Epithelial cell of esophagus (primary cell): ENCODE results near the gene CDADC1.
A peak's percentile ranks its signal among the peaks of the same experiment; 100 is the strongest.

Experiments used
- DNase-seq: peaks from one replicate; pipeline ENCODE4 v3.0.0; 2010; ENCODE audit warnings: low read depth
- H3K4me3 ChIP-seq: 2 replicates; pipeline ENCODE4 v1.5.1; 2011; ENCODE audit warnings: mild to moderate bottlenecking, low read length, control low read depth
- TF ChIP-seq, protein P1 (sequence below): IDR thresholded peaks from 2 replicates; pipeline ENCODE4 v1.5.1; 2011; ENCODE audit warnings: low read depth, mild to moderate bottlenecking, low read length, control low read depth, inconsistent platforms; ENCODE audit not compliant: insufficient read depth; ENCODE audit errors: missing control alignments

The CDADC1 gene

DNA sequence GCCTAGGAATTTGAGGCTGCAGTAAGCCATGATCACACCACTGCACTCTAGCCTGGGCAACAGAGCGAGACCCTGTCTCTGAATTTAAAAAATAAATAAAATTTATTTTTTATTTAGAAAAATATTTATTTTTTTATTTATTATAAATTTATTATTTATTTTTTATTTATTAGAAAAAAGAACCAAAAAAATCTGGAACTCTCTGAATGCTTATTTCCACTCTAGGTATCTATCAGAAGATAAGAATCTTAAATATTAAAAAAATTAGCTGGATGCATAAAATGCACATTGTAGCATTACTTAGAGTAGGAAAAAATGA lies 82.8 kb downstream of the CDADC1 start:
- H3K4me3 ChIP-seq = no peak overlapping the region
- TF ChIP-seq, protein P1, sequence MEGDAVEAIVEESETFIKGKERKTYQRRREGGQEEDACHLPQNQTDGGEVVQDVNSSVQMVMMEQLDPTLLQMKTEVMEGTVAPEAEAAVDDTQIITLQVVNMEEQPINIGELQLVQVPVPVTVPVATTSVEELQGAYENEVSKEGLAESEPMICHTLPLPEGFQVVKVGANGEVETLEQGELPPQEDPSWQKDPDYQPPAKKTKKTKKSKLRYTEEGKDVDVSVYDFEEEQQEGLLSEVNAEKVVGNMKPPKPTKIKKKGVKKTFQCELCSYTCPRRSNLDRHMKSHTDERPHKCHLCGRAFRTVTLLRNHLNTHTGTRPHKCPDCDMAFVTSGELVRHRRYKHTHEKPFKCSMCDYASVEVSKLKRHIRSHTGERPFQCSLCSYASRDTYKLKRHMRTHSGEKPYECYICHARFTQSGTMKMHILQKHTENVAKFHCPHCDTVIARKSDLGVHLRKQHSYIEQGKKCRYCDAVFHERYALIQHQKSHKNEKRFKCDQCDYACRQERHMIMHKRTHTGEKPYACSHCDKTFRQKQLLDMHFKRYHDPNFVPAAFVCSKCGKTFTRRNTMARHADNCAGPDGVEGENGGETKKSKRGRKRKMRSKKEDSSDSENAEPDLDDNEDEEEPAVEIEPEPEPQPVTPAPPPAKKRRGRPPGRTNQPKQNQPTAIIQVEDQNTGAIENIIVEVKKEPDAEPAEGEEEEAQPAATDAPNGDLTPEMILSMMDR = no peak
- no peak for DNase-seq

DNA sequence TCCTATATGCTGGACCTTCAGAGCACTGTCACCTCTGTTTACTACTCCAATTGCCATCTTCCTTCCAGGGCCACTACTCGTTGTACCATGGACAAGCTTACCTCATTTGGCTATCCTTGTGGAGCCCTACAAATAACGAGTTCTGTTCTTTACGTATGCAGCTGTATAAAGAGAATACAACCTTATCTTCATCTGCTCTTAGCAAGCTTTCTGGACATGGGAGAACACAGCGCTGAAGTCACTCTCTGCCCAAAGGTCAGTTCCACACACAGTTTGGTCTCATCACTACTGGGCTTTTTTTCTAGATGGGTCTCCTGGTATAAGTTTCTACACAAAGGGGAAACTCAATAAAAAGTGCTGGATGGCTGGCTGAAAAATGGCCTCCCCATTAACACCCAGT lies 88.9 kb downstream of the CDADC1 start:
- TF ChIP-seq, protein P1 = no peak
- DNase-seq = no peak
- no peak overlapping the region for H3K4me3 ChIP-seq

DNA sequence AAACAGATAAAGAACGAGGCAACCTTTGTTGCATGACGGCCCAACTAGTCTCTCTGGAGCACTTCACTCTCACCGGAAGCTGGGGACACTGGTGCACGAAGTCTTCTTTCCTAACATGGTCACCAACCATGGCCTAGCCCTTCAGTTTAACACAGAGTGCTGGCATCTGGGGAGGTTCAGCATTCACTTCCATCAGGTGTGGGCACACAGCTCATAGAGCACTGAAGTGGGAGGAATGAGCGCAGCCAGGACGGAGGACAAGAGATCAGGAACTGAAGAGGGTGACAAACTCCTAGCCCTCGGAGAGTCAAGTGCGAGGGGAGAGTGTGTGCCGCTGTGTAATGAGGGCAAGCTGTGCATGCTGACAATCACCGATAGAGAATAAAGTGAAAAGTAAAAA lies 92.4 kb downstream of the CDADC1 start:
- TF ChIP-seq, protein P1 = no peak
- no peak for DNase-seq
- H3K4me3 ChIP-seq = no peak overlapping the region

DNA sequence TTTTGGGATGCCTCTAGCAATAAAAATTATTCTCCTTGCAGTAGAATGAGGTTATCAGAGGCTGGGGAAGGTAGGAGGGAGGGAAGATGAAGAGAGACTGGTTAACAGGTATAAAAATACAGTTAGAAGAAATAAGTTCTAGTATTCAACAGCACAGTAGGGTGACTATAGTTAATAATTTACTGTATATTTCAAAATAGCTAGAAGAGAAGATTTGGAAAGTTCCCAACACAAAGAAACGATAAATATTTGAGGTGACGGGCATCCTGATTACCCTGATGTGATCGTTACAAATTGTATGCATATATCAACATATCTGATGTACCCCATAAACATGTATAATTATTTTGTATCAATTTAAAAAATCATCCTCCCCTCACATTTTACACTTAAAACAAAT lies 93.8 kb downstream of the CDADC1 start:
- TF ChIP-seq, protein P1 = no peak
- no peak for DNase-seq
- no peak overlapping the region for H3K4me3 ChIP-seq

DNA sequence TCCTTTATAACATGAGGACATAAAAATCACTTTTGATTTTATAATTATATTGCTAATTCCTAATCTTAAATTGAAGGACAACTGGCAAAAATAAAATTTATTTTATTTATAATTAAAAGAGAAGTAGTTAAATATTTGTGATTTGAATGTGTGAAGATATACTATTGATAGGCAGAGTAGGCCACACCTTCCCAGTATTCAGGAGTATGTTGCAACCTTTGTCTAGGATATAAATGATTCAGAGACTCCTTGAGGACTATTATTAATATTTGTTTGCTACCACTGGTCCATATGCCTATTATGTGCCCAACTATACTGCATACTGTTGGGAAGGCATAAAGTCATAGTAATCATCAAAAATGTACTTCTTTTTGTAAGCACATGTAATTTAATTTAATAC lies 94.2 kb downstream of the CDADC1 start:
- TF ChIP-seq, protein P1 = no peak
- H3K4me3 ChIP-seq = no peak overlapping the region
- peak; percentile 42 for DNase-seq

DNA sequence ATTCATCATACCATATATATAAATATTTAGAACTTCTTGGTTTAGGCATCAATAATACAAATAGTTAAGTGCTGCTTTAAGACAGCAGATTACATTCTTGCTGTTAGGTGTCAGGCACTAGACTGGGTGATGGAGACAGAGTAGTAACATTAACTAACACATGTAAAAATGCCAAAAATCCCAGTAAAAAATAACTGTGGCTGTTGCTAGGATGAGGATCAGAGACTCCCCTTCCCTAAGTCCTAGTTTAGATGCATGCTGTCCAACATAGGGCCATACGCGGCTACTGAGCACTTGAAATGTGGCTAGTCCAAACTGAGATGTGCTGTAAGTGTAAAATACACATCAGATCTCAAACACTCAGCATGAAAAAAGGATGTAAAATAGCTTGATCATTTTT lies 94.7 kb downstream of the CDADC1 start:
- no peak overlapping the region for H3K4me3 ChIP-seq
- TF ChIP-seq, protein P1 = no peak
- no peak for DNase-seq
